NCI-H2171 treated with DMSO at 0.1 percent for 48 hours (cell line): ENCODE results near the gene PNMA6F.
"Not testable (repeated sequence)": the region's sequence is repeated elsewhere in the genome, so short reads cannot be mapped to it uniquely, and the experiment has no call there.

Experiments
- DNase-seq: peaks from one replicate; lab custom pipeline; 2025; lab: John Stamatoyannopoulos, UW

PNMA6F gene

DNA sequence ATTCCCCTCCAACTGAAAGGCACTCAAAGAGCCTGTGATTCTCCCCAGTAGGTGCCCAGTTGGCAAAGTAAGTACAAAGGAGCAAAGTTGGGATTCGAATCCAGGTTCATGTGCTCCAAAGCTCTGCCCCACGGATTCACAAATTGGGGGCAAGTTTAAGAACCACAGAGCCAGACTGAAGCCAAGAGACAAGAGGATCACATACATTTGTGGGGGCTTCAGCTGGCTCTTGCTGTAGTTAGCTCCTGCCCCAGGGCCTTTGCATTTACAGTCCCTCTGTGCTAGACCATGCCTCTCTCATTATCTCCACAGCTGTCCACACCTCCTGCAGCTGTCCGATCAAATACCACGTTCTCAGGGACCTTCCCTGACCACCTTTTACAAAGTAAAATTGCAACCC lies 18.8 kb downstream of the PNMA6F start:
- no peak for DNase-seq

DNA sequence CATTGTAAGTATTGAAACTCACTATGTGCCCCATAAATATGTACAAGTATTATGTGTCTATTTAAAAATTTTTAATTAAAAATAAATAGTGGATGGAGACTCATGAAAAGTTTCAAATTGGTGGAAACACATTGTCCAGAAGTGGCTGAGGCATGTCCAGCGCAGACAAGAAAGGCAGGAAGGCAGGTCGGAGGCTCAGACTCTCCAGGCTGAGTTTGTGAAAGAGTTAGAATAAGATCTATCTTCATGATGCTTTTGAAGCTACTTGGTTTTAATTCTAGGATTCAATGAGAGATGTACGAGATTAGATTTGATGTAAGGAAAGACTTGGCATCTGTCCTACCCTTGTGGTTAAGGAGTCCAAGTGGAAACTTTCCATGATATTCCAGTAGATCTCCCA lies 19.8 kb downstream of the PNMA6F start:
- DNase-seq: no peak

DNA sequence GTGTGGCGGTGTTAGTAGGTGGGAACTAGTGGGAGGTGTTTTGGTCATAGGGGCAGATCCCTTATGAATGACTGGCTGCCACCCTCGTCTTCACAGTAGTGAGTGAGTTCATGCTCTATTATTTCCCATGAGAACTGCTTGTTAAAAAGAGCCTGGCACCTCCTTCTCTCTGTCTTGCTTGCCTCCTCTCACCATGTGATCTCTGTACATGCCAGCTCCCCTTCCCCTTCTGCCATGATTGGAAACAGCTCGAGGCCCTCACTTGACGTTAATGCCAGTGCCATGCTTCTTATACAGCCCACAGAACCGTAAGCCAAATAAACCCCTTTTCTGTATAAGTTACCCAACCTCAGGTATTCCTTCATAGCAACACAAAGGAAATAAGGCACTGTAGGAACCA lies 21.7 kb downstream of the PNMA6F start:
- DNase-seq: no peak

DNA sequence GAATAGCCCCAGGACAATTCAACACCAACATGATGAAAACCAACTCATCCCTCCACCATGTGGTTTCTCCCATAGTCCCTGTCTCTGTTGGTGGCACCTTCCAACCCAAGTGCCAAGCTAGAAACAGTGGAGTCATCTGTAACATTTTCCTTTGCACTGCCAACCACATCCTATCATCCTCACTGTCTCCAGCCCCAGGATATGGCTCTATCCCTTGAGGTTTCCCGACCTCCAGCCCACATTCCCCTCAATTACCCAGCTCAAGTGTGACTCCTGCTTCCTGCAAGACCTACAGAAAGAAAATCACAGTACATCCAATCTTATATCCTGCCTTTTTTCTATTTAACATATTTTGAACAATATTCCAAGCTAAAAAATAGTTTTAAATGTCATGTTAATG lies 24.2 kb downstream of the PNMA6F start:
- DNase-seq: no peak

DNA sequence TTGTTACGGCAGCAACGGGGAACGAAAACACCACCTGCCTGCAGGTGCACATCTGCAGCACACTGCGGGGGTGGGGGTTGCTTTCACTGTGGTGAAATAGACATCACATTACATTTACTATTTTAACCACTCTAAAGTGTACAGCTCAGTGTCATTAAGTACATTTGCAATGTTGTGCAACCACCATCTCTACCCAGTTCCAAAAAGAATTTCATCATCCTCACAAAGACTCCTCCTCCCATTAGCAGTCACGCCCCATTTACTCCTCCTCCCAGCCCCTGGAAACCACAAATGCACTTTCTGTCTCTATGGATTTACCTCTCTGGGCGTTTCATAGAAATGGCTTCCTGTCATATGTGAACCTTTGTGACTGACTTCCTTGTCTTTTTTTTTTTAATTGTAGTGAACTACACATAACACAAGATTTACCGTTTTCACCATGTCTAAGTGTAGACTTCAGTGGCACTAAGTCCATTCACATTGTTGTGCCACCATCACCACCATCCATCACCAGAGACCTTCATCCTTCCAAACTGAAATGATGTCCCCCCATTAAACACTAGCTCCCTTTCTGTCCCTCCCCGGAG lies 28.0 kb downstream of the PNMA6F start:
- DNase-seq: not testable (repeated sequence)

DNA sequence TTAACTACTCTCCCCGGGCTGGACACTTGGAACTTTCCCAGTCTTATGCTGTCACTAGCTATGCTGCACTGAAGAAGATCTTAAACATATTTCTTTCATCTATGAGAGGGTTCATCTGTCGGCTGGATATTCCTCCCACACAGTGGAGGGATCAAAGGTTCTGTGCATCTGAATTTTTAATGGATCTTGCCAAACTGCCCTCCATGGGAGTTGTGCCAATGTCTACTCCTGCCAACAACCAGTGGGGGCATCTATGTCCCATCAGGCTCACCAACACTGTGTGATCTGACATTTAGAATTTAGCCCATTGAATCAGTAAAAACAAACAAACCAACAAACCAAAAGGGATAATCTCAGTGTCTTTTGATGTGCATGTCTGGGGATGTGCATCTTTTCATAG lies 32.8 kb downstream of the PNMA6F start:
- DNase-seq: not testable (repeated sequence)

DNA sequence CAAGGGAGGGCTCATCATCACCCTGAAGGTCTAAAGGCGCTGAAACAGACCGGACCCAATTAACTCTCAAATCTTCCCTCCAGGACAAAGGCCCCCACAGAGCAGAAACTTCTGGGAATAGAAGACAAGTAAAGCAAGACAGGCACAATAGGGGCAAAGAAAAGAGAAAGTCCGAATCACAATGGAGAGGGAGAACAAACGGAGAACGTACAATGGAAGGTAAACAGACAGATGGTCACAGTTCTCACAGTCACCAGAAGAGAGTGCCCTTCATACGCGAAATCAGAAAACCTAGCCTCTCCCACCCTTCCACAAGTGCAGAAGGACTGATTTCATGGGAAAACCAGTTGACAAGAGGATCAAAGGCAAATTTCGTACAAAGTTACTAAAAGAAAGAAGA lies 35.9 kb downstream of the PNMA6F start:
- not testable (repeated sequence) for DNase-seq

DNA sequence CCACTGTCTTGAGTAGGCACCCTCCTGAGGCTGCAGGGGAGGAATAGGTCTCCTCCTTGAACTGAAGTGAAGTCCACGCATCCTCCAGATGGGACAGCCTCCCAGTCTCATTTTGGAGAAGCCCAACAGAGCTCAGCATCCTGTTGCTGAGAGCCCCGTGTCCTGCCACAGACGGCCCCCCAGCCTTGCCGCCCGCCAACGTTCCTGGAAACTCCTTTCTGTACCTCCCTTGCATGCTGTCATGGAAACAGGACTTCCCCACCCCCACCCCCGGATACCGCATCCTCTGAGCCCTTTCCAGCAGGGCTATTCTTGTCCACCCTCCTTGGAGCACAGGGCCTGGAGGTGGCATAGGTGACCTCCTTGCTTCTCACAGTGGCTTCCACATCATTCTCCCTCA lies 37.6 kb downstream of the PNMA6F start:
- DNase-seq: not testable (repeated sequence)

DNA sequence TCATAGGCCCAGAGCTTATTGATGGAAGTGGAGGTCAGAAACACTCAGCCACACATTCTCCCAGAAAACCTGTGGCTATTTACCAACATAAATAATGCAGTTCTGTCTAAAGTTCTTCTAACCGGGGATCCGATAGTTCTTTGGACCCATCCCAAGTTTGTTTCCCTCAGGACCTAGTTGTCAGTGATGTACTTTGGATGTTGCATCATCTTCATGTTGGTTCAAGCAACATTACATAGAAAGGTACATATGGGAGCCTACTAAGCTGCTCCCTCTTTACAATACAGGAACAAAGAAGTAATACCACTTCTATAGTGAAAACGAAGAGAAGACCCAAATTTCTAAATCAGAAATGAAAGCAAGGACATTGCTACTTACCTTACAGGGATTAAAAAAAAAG lies 39.8 kb downstream of the PNMA6F start:
- not testable (repeated sequence) for DNase-seq

DNA sequence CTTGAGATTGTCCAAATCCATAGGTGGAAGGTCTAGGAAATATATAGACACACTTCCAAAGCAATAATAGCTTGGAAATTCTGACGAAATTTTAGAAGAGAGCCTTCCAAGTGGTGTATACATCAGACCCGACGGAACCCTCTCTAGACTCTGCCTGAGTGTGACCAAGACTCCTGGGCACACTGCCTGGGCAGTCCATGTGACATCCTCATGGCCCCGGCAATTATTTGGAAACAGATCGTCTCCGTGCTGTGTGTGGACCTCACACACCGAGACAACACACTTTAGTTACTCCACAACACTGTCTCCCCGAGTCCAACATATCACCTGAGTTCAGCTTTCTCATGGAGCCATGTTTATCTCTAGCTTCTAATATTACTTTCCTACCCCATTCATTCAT lies 42.3 kb downstream of the PNMA6F start:
- DNase-seq: not testable (repeated sequence)

DNA sequence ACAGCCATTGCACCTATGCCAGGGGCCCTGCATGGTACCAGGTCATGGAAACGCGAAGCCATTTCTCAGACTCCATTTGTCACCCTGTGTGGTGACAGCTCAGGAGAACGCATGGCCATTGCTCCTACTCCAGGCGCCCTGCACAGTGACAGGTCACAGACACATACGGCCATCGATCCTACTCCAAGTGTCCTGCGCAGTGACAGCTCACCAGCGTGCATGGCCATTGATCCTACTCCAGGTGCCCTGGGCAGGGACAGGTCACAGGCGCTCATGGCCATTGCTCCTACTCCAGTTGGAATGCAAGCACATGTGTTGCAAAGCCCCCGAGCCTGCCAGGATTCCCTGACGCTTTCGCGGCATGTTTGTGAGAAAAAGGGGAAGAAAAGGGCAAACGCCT lies 45.5 kb downstream of the PNMA6F start:
- not testable (repeated sequence) for DNase-seq

DNA sequence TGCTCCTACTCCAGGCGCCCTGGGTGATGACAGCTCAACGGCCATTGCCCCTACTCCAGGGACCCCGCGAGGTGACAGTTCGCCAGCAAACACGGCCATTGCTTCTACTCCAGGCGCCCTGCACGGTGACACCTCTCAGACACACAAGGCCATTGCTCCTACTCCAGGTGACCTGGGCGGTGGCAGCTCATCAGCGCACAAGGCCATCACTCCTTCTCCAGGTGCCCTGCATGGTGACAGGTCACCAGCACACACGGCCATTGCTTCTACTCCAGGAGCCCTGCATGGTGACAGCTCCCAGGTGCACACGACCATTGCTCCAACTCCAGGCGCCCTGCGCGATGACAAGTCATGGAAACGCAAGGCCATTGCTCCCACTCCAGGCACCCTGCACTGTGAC lies 46.1 kb downstream of the PNMA6F start:
- not testable (repeated sequence) for DNase-seq

DNA sequence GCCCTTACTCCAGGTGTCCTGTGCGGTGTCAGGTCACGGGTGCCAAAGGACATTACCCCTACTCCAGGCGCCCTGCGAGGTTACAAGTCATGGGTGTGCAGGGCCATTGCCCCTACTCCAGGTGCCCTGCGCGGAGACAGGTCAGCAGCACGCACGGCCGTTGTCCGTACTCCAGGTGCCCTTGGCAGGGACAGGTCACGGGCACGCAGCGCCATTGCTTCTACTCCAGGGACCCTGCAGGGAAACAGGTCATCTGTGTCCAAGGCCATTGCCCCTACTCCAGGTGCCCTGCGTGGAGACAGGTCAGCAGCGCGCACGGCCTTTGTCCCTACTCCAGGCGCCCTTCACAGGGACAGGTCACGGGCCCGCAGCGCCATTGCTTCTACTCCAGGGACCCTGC lies 49.0 kb downstream of the PNMA6F start:
- not testable (repeated sequence) for DNase-seq

DNA sequence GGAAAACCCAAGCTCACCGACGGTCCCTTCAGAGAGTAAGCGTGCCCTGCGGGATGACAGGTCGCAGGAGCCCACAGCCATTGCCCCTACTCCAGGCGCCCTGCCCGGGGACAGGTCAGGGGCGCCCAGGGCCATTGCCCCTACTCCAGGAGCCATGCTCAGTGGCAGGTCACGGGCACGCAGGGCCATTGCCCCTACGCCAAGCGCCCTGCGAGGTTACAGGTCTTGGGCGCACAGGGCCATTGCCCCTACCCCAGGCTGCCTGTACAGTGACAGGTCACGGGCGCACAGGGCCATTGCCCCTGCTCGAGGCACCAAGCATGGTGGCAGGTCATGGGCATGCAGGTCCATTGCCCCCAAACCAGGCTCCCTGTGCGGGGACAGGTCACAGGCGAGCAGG lies 49.5 kb downstream of the PNMA6F start:
- DNase-seq: not testable (repeated sequence)
